Adrenal gland (tissue), 12 donors: ENCODE measurements around the gene CKMT1A. TPM values are rescaled to one million over a fixed set of nuclear protein-coding genes. Genes with fewer than 3 reads are reported as not detected.

ENCODE experiments used
- DNase-seq, 7 donors: peaks; one replicate each; pipeline ENCODE4 v3.0.0-alpha.2; 2019 to 2020
- H3K27ac ChIP-seq, 5 donors: fragments of 200-600 bp; sonication (generic) in 4 of 5; 1 replicate in 3 of 5; 2 replicates in 2 of 5; pipeline versions ENCODE4 v1.5.1 to v1.8.0; 2016 to 2020; ENCODE audit warnings: mild to moderate bottlenecking in 1 of 5
- H3K27me3 ChIP-seq: fragments of 200-600 bp; 2 replicates; pipeline ENCODE4 v1.8.0; 2021
- H3K36me3 ChIP-seq, 2 donors: fragments of 200-600 bp; replicated peaks in 1 of 2; 1 replicate in 1 of 2; 2 replicates in 1 of 2; pipeline versions ENCODE4 v1.5.1 to v1.8.0; 2018 to 2022
- H3K4me1 ChIP-seq, 2 donors: fragments of 200-600 bp; replicated peaks in 1 of 2; 1 replicate in 1 of 2; 2 replicates in 1 of 2; pipeline versions ENCODE4 v1.5.1 to v1.8.0; 2018 to 2021
- H3K4me3 ChIP-seq, 4 donors: fragments of 200-600 bp; sonication (generic) in 3 of 4; one replicate each; pipeline ENCODE4 v1.5.1; 2016 to 2018
- H3K9me3 ChIP-seq, 3 donors: fragments of 200-600 bp; sonication (generic) in 1 of 3; replicated peaks in 1 of 3; 1 replicate in 2 of 3; 2 replicates in 1 of 3; pipeline versions ENCODE4 v1.5.1 to v1.8.0; 2016 to 2021
- POLR2A ChIP-seq, 2 donors: fragments of 450-650 bp; IDR thresholded peaks; one replicate each; pipeline ENCODE4 v1.6.1; 2017; ENCODE audit warnings: antibody characterized with exemption in 2 of 2, mild to moderate bottlenecking in 2 of 2, moderate library complexity in 1 of 2
- WGBS, 4 donors: extraction: QIAGEN DNeasy Blood & Tissue Kit in 2 of 4; methylation state at CpG; one replicate each; pipeline versions ENCODE4 v1.1.5 to v1.1.7; 2013 to 2017; 5-methylcytosine and 5-hydroxymethylcytosine counted together
- intact Hi-C, 2 donors: fragments of 100-400 bp; cut with DNase I; formaldehyde crosslinking; loops; one replicate each; pipeline versions ENCODE4 v1.14.1 to v1.15.0; 2022 to 2023
- polyA plus RNA-seq, 3 donors: library from polyadenylated mRNA; stranded (reverse); fragments of 200-250 nt in 2 of 3; fragments of 350-450 nt in 1 of 3; fragmentation: Illumina TruSeq in 1 of 3; extraction: RNeasy Lipid Tissue Mini Kit (QIAGEN cat#74804) in 1 of 3; gene quantifications; one replicate each; pipeline ENCODE4 v1.2.3, GENCODE V29; 2013 to 2014
- small RNA-seq, 2 donors: library from RNA; depleted of rRNA; stranded (forward); fragments of <200 nt; gene quantifications; one replicate each; pipeline ENCODE3, GENCODE V24; 2016
- total RNA-seq, 9 donors: library from RNA; depleted of rRNA in 4 of 9; stranded (reverse); fragments of >200 nt in 4 of 9; fragments of 120-200 nt in 1 of 9; fragmentation: NEBNext Ultra II Directional in 1 of 9; extraction: Animal tissue kit (Norgen Biotek cat#: 25700) in 1 of 9; gene quantifications; one replicate each; pipeline versions ENCODE4 v1.1.0 to v1.2.4, GENCODE V29; 2013 to 2023
- TF ChIP-seq, protein P1 (sequence below), 6 experiments: fragments of 450-650 bp in 4 of 6; fragments of 200-600 bp in 2 of 6; sonication (generic) in 1 of 6; IDR thresholded peaks; 1 replicate in 5 of 6; 2 replicates in 1 of 6; pipeline versions ENCODE4 v1.5.1 to v1.8.0; 2016 to 2021; ENCODE audit warnings: antibody characterized with exemption in 6 of 6, mild to moderate bottlenecking in 2 of 6, moderate library complexity in 1 of 6
- donor health status: healthy with polysubstance abuse.
- donor health status: Bipolar disorder and iron deficiency.
- donor health status: DM: yes; HTN: yes; CAD: no.
- donor health status: DM: no; HTN: no; CAD: no.
- donor health status: DM: no; HTN: no; CAD: no.
- donor health status: DM: yes; HTN: yes; CAD: no.

The CKMT1A gene
- total and polyA plus RNA-seq, 12 donors, result 0.55 to 5.3 (median 1.8) TPM

DNA sequence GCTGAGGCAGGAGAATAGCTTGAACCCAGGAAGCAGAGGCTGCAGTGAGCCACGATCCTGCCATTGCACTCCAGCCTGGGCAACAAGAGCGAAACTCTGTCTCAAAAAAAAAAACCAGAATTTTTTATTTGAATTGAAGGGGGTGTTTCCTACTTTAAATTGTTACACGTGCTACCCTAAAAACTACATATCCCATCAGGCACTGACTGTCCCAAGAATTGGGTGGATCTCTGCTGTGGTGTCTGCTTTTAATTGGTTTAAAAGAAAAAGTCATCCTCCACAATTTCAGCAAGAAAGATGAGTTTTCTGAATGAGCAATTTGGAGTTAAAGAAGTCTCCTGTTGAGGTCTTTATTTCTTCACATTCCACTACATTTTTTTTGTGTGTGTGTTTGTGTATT is 54.7 kb downstream of the CKMT1A start:
- Histone ChIP-seq H3K9me3 (no peaks in the 10 kb centered on the region), H3K27ac (no peak overlapping the region), H3K36me3 (no peaks in the 10 kb centered on the region), H3K27me3 (no peaks in the 10 kb centered on the region), H3K4me1 (peaks cover 16 to 49% of the 10 kb centered on the region in 2 donors), H3K4me3 (no peak overlapping the region)
- 62 to 77% (median 70%) methylated on average over 3 of the region's 3 CpGs for WGBS, 4 donors
- no peak for DNase-seq
- intact Hi-C loops, result no loop called here
- TF ChIP-seq POLR2A (IDR thresholded peaks at IDR 0.05), result no peak
- TF ChIP-seq, protein P1, sequence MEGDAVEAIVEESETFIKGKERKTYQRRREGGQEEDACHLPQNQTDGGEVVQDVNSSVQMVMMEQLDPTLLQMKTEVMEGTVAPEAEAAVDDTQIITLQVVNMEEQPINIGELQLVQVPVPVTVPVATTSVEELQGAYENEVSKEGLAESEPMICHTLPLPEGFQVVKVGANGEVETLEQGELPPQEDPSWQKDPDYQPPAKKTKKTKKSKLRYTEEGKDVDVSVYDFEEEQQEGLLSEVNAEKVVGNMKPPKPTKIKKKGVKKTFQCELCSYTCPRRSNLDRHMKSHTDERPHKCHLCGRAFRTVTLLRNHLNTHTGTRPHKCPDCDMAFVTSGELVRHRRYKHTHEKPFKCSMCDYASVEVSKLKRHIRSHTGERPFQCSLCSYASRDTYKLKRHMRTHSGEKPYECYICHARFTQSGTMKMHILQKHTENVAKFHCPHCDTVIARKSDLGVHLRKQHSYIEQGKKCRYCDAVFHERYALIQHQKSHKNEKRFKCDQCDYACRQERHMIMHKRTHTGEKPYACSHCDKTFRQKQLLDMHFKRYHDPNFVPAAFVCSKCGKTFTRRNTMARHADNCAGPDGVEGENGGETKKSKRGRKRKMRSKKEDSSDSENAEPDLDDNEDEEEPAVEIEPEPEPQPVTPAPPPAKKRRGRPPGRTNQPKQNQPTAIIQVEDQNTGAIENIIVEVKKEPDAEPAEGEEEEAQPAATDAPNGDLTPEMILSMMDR (IDR thresholded peaks at IDR 0.05), result no peak

Small RNA genes within 50 kb of the gene (small RNA-seq; reads per million reads assigned to genes)
- 0 reads per million in 2 donors for gene PDIA3P2
- 0 reads per million in 2 donors for gene RNU6-353P
- 0 reads per million in 2 donors for gene RNU6-354P

Other genes with a start within 250 kb of the CKMT1A start
- 10 to 100 TPM; 22.8 to 80.9 (median 45.6) TPM for gene TP53BP1, start 200.7 kb upstream of the CKMT1A start, total RNA-seq
- gene TP53BP1, start 200.7 kb upstream of the CKMT1A start, polyA plus RNA-seq, result 10 to 100 TPM; 32.9 to 45.3 (median 41.6) TPM
- 10 to 100 TPM in 4 of 9 donors, 1 to 10 TPM in 5; 4.7 to 27.0 (median 9.2) TPM for gene MAP1A, start 176.3 kb upstream of the CKMT1A start, total RNA-seq
- gene MAP1A, start 176.3 kb upstream of the CKMT1A start, polyA plus RNA-seq, result 10 to 100 TPM in 2 of 3 donors, 1 to 10 TPM in 1; 3.4 to 14.6 (median 10.0) TPM
- 10 to 100 TPM; 15.6 to 63.8 (median 34.7) TPM for gene PPIP5K1, start 103.7 kb upstream of the CKMT1A start, total RNA-seq
- 10 to 100 TPM; 15.4 to 28.1 (median 27.4) TPM for gene PPIP5K1, start 103.7 kb upstream of the CKMT1A start, polyA plus RNA-seq
- 1 to 10 TPM in 7 of 9 donors, under 1 TPM in 1, not detected in 1; 0.31 to 3.9 (median 1.2) TPM for gene CKMT1B, start 99.8 kb upstream of the CKMT1A start, total RNA-seq
- gene CKMT1B, start 99.8 kb upstream of the CKMT1A start, polyA plus RNA-seq, result 1 to 10 TPM; 2.9 to 6.1 (median 4.7) TPM
- gene STRC, start 75.1 kb upstream of the CKMT1A start, total RNA-seq, result under 1 TPM; 0.09 to 0.88 (median 0.39) TPM
- 1 to 10 TPM in 2 of 3 donors, not detected in 1; 2.1 to 2.6 TPM for gene STRC, start 75.1 kb upstream of the CKMT1A start, polyA plus RNA-seq
- 1 to 10 TPM in 6 of 9 donors, under 1 TPM in 3; 0.42 to 6.8 (median 2.6) TPM for gene CATSPER2, start 45.0 kb upstream of the CKMT1A start, total RNA-seq
- gene CATSPER2, start 45.0 kb upstream of the CKMT1A start, polyA plus RNA-seq, result 10 to 100 TPM in 2 of 3 donors, 1 to 10 TPM in 1; 2.3 to 34.7 (median 10.5) TPM
- 100 to 1,000 TPM; 105 to 567 (median 231) TPM for gene PDIA3, start 52.6 kb downstream of the CKMT1A start, total RNA-seq
- 100 to 1,000 TPM in 2 of 3 donors, 10 to 100 TPM in 1; 92.7 to 727 (median 172) TPM for gene PDIA3, start 52.6 kb downstream of the CKMT1A start, polyA plus RNA-seq
- 10 to 100 TPM in 1 of 9 donors, 1 to 10 TPM in 8; 1.2 to 66.8 (median 5.1) TPM for gene ELL3, start 83.1 kb downstream of the CKMT1A start, total RNA-seq
- gene ELL3, start 83.1 kb downstream of the CKMT1A start, polyA plus RNA-seq, result 1 to 10 TPM; 2.8 to 3.5 (median 3.2) TPM
- gene SERF2, start 98.5 kb downstream of the CKMT1A start, total RNA-seq, result 1,000 to 10,000 TPM; 1,083 to 1,590 (median 1,385) TPM
- gene SERF2, start 98.5 kb downstream of the CKMT1A start, polyA plus RNA-seq, result 1,000 to 10,000 TPM in 2 of 3 donors, 100 to 1,000 TPM in 1; 897 to 5,418 (median 3,997) TPM
- under 1 TPM in 1 of 9 donors, not detected in 8; 0.22 TPM for gene SERINC4, start 106.4 kb downstream of the CKMT1A start, total RNA-seq
- gene SERINC4, start 106.4 kb downstream of the CKMT1A start, polyA plus RNA-seq, result under 1 TPM; 0.18 to 0.48 (median 0.30) TPM
- 10 to 100 TPM in 7 of 9 donors, 1 to 10 TPM in 2; 3.7 to 31.5 (median 22.7) TPM for gene HYPK, start 106.7 kb downstream of the CKMT1A start, total RNA-seq
- 10 to 100 TPM; 11.9 to 24.2 (median 17.2) TPM for gene HYPK, start 106.7 kb downstream of the CKMT1A start, polyA plus RNA-seq
- 10 to 100 TPM; 18.1 to 57.2 (median 31.1) TPM for gene MFAP1, start 130.8 kb downstream of the CKMT1A start, total RNA-seq
- 10 to 100 TPM in 2 of 3 donors, 1 to 10 TPM in 1; 9.5 to 68.0 (median 18.6) TPM for gene MFAP1, start 130.8 kb downstream of the CKMT1A start, polyA plus RNA-seq
- gene WDR76, start 133.1 kb downstream of the CKMT1A start, total RNA-seq, result 1 to 10 TPM in 8 of 9 donors, under 1 TPM in 1; 0.91 to 8.2 (median 2.1) TPM
- gene WDR76, start 133.1 kb downstream of the CKMT1A start, polyA plus RNA-seq, result 1 to 10 TPM in 1 of 3 donors, under 1 TPM in 2; 0.74 to 2.8 (median 0.80) TPM